ENCODE measurements around the gene ARSH. TPM values are rescaled to one million over a fixed set of nuclear protein-coding genes. Genes with fewer than 3 reads are reported as not detected.

Gene ARSH, protein sequence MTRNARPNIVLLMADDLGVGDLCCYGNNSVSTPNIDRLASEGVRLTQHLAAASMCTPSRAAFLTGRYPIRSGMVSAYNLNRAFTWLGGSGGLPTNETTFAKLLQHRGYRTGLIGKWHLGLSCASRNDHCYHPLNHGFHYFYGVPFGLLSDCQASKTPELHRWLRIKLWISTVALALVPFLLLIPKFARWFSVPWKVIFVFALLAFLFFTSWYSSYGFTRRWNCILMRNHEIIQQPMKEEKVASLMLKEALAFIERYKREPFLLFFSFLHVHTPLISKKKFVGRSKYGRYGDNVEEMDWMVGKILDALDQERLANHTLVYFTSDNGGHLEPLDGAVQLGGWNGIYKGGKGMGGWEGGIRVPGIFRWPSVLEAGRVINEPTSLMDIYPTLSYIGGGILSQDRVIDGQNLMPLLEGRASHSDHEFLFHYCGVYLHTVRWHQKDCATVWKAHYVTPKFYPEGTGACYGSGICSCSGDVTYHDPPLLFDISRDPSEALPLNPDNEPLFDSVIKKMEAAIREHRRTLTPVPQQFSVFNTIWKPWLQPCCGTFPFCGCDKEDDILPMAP
- total RNA-seq (2014; rRNA removed) (not detected in 2 replicates), Bru-seq, nascent RNA (not detected), BruChase-seq, experiment 1, labeled RNA remaining after a 6-hour chase (not detected), BruChase-seq, experiment 2, labeled RNA remaining after a 2-hour chase (not detected)
- long read RNA-seq: 0 reads

DNA sequence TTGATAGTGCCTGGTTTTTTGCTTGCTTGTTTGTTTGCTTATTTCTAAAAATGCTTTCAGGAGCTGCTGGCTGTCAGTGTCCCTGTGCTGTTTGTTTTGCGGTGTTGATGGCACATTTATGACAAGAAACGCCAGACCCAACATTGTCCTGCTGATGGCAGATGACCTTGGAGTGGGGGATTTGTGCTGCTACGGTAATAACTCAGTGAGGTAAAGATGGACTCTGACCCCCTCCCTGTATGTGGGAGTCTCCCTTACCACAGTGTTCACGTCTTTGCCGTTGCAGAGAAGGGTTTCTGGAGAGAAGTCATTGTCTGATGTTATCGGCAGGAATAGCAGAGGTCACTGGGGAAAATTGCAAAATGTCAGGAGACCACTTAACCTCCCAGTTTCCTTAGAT is at the start of gene ARSH:
ARSH (plus strand) TSS at position 52 of the 400 bp plus-strand sequence; CDS start at position 119, 67 bp downstream.
- POLR2A ChIA-PET (ENCODE audit: unreplicated experiment): no interaction called here
- DNase-seq (no peak), ATAC-seq (no peak)
- Histone ChIP-seq H3F3A (ENCODE audit: low read length, unreplicated experiment) (no peaks in the 10 kb centered on the region), H3K36me3 (ENCODE audit: low read depth, low read length) (no peaks in the 10 kb centered on the region), H3K27ac (ENCODE audit: low read length) (no peak within 1 kb of the TSS), H3K79me2 (ENCODE audit: low read length) (no peaks in the 10 kb centered on the region), H3K27me3 (ENCODE audit: low read length) (no peaks in the 10 kb centered on the region; the same call in 1 of the 2 replicates), H2AFZ (ENCODE audit: low read length) (no peak within 1 kb of the TSS), H3K4me1 (ENCODE audit: insufficient read depth, low read length) (no peaks in the 10 kb centered on the region), H3K9ac (ENCODE audit: low read length) (no peak within 1 kb of the TSS), H4K20me1 (ENCODE audit: low read length) (no peaks in the 10 kb centered on the region), H3K9me3 (ENCODE audit: low read length) (no peaks in the 10 kb centered on the region), H3K4me2 (ENCODE audit: low read length) (no peak within 1 kb of the TSS), H3K4me3 (ENCODE audit: low read length) (no peak within 1 kb of the TSS), H3K9me2 (replicated peaks; ENCODE audit: low read length) (no peaks in the 10 kb centered on the region)
- CTCF ChIA-PET: no interaction called here
- TF ChIP-seq, protein P1, sequence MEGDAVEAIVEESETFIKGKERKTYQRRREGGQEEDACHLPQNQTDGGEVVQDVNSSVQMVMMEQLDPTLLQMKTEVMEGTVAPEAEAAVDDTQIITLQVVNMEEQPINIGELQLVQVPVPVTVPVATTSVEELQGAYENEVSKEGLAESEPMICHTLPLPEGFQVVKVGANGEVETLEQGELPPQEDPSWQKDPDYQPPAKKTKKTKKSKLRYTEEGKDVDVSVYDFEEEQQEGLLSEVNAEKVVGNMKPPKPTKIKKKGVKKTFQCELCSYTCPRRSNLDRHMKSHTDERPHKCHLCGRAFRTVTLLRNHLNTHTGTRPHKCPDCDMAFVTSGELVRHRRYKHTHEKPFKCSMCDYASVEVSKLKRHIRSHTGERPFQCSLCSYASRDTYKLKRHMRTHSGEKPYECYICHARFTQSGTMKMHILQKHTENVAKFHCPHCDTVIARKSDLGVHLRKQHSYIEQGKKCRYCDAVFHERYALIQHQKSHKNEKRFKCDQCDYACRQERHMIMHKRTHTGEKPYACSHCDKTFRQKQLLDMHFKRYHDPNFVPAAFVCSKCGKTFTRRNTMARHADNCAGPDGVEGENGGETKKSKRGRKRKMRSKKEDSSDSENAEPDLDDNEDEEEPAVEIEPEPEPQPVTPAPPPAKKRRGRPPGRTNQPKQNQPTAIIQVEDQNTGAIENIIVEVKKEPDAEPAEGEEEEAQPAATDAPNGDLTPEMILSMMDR (conservative IDR thresholded peaks at IDR 0.05; ENCODE audit: low read depth, low read length): no peak
- BruUV-seq (replicated peaks): no TSS peak
- intact Hi-C loops (cut with micrococcal nuclease): no loop called here

DNA sequence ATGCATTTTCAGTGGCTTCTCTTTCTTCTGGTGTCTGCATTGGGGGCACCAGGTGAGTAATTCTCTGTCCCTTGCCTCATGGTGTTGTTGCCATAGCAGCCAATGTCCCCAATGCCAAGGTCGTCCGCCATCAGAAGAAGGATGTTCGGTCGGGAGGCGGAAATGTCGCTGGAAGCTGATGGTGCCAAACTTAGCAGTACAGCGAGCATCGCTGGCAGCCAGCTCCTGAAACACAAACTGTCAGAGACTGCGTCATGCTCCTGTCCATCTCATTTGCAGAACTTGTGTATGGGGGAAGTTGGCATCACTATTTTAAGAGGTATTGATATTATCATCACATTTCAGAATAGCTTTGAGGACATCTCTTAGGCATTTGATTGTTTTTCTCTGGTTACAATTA is 48.1 kb upstream of the ARSH start:
- no peak overlapping the region for H3K27ac ChIP-seq (ENCODE audit: low read length)
- no peaks in the 10 kb centered on the region for H4K20me1 ChIP-seq (ENCODE audit: low read length)
- no peaks in the 10 kb centered on the region for H3K27me3 ChIP-seq (ENCODE audit: low read length)
- H3K9me2 ChIP-seq (replicated peaks; ENCODE audit: low read length): no peaks in the 10 kb centered on the region
- no peak overlapping the region for H2AFZ ChIP-seq (ENCODE audit: low read length)
- TF ChIP-seq EZH2phosphoT487 (IDR thresholded peaks at IDR 0.05; ENCODE audit: borderline replicate concordance, low read length): no peak
- TF ChIP-seq, protein P1 (conservative IDR thresholded peaks at IDR 0.05; ENCODE audit: low read depth, low read length): no peak
- no peak for TF ChIP-seq EZH2 (IDR thresholded peaks at IDR 0.05; ENCODE audit: low read length, unreplicated experiment)
- H3F3A ChIP-seq (ENCODE audit: low read length, unreplicated experiment): no peaks in the 10 kb centered on the region
- no peak for DNase-seq
- intact Hi-C loops (cut with micrococcal nuclease): no loop called here
- no peaks in the 10 kb centered on the region for H3K4me1 ChIP-seq (ENCODE audit: insufficient read depth, low read length)
- H3K79me2 ChIP-seq (ENCODE audit: low read length): no peaks in the 10 kb centered on the region
- CTCF ChIA-PET: no interaction called here
- H3K9me3 ChIP-seq (ENCODE audit: low read length): no peaks in the 10 kb centered on the region
- no peak for ATAC-seq
- no TSS peak for BruUV-seq (replicated peaks)
- POLR2A ChIA-PET (ENCODE audit: unreplicated experiment): no interaction called here
- no peaks in the 10 kb centered on the region for H3K36me3 ChIP-seq (ENCODE audit: low read depth, low read length)
- H3K9ac ChIP-seq (ENCODE audit: low read length): no peak overlapping the region
- no peak overlapping the region for H3K4me2 ChIP-seq (ENCODE audit: low read length)
- H3K4me3 ChIP-seq (ENCODE audit: low read length): no peak overlapping the region

All from PC-3 (cell line).